COLO829 (cell line): Measurements from ENCODE around the gene B3GALT6.
"Not testable (repeated sequence)": the region's sequence is repeated elsewhere in the genome, so short reads cannot be mapped to it uniquely, and the experiment has no call there.

Experiments used
- DNase-seq: peaks from one replicate; pipeline ENCODE4 v3.0.0; 2012; ENCODE audit warnings: low spot score

Gene B3GALT6

DNA sequence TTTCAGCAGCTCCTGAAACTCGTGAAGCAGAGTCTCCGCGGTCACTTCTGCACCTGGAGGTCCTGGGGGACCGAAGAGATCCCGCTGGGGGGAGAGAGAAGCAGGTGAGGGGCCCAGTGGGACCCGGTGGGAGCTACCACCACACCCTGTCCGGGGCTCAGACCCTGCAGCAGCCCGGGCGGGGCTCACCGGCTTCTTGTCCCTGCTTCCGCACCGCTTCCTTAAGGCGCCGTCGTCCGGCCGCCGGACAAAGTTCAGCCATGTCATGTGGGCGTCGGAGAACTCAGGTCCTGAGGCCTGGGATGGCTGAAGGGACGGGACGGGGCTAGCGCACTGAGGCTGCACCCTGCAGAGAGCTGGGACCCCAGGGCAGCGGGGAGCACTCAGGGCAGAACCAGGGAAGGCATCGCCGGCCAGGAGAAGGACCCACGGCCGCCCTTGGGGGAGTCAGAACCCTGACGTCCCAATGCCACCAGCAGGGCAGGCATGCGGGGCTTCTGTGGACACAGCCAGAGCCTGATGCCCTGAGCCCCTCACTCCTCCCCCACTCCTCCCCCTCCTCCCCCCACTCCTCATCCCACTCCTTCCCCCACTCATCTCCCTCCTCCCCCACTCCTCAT is 12.3 kb downstream of the B3GALT6 start:
- no peak for DNase-seq

DNA sequence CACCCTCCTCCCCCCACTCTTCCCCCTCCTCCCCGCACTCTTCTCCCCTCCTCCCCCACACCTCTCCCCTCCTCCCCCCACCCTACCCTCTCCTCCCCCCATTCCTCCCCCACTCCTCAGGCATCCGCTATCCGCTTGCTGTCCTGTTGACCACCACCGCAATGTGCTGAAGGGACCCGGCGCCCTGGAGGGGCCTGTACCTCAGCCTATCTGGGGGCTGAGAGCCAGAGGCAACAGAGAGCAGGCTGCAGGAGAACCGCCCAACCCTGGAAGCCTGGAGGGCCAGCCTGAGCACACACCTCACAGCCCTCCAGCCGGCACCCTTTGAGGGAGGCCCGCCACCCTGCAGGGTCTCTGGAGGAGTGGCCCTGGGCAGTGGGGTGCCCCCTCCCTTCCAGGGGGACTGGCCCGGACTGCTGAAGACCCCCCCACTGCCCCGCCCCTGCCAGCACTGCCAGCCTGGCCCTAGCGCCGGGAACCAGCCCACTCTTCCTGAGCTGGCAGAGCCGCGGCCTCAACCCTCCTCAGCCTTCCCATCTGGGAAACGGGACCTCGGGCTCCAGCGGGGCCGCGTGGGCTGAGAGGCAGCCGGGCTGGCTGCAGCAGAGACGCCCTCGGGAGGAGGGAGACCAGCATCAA is 13.3 kb downstream of the B3GALT6 start:
- no peak for DNase-seq

DNA sequence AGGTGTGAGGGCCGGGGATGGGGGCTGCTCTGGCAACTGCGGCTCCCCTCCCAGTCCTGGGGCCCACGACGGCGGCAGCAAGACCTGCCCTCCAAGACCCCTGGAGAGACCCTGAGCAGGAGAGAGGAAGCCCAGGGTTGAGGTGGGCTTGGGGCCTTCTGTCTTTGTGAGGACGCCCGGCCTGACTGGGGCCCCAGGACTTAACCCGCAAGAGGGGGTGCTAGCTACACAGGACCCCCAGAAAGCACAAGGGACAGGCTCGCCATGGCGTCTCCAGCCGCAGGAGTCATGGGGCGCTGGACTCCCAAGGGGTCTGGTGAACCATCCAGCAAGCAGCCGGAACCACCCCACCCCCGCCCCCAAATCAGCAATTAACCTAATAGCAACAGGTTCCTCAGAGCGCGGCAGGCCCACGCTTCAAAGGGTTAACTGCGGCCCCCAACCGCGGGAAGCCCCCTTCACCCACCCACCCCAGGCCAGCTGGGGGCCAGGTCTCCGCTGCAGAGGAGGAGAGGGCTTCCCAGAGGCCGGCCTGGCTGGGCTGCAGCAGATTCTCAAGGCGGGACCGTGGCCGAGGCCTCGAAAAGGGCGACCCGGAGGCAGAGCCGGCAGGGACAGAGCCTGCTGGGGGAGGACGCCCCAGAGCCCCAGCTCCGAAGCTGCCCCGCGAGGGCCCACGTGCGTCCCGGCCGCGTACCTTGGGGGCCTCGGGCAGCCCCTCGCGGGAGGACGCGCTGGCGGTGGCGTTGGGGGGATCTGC is 14.0 kb downstream of the B3GALT6 start:
- DNase-seq = no peak

DNA sequence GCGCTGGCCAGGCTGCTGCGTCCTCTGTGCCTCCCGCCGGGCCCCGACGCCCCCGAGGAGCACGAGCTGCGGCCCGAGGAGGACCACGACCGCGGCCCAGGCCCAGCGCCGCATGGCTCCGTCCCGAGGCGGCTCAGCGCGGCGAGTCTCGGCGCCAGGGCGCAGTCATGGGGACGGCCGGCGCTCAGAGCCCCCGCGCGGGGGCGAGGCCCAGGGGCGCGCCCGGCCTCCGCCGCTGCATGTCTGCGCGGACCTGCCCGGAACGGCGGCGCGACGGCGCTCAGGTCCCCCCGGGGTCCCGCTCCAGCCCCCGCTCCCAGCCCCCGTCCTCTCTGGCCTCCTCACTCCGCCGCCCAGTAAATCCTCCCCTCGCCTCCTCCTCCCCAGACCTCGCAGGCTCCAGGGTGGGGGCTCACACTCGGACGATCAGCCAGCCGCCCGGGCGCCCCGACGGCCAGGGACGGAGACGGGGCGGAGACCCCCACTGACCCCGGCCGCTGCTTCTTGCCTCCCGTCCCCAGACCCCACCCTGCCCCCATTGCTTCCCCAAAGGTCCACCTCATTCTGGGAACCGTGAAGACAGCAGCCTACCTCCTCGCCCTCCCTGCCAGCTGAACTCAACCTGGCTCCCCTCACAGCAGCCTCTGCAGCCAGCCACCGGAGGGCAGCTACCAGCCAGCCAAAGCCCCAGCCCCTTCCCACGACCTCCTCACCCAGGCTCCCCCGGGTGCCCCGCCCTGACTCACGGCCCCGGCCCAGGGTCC is 14.7 kb downstream of the B3GALT6 start, which contains the start of gene C1QTNF12:
Gene C1QTNF12, minus strand, starts transcription at position 146 of the 764 bp plus-strand sequence. Its CDS starts 32 bp downstream, at position 114.
- no peak for DNase-seq

DNA sequence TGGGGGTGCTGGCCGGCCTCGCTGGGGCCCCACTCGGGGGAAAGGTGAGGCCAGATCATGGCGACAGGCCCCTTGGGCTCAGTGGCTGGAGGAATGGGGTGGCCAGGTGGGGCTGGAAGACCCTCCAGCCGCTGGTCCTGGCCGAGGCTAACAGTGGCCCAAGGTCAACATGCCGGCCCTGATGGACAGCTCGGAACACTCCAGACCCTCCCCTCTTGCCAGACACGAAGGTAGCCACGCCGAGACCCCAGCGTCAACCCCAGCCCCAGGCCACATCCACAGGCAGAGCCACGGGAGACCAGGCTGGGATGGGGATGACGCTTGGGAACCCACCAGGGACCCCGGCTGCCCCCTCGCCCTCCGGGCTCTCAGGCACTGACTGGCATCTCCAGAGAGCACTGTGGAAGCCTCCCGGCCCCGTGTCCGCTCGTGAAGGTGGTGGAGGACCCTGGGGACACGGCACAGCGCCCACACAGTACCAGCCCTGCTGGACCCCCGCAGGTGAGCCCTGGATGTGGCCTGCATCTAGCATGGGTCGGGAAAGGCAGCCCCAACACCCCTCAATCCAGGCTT is 15.4 kb downstream of the B3GALT6 start:
- DNase-seq = no peak

DNA sequence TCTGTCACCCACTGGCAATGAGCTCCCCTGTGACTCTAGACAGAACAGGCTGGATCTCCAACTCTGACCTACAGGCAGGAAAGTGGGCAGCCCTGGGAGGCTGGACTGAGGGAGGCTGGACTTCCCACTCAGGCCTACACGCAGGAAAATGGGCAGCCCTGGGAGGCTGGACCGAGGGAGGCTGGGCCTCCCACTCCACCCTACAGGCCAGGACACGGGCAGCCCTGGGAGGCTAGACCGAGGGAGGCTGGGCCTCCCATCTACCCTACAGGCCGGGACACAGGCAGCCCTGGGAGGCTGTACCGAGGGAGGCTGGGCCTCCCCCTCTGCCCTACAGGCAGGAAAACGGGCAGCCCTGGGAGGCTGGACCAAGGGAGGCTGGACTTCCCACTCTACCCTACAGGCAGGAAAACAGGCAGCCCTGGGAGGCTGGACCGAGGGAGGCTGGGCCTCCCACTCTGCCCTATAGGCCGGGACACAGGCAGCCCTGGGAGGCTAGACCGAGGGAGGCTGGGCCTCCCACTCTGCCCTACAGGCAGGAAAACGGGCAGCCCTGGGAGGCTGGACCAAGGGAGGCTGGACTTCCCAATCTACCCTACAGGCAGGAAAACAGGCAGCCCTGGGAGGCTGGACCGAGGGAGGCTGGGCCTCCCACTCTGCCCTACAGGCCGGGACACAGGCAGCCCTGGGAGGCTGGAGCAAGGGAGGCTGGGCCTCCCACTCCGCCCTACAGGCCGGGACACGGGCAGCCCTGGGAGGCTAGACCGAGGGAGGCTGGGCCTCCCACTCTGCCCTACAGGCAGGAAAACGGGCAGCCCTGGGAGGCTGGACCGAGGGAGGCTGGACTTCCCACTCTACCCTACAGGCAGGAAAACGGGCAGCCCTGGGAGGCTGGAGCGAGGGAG is 16.2 kb downstream of the B3GALT6 start:
- not testable (repeated sequence) for DNase-seq

DNA sequence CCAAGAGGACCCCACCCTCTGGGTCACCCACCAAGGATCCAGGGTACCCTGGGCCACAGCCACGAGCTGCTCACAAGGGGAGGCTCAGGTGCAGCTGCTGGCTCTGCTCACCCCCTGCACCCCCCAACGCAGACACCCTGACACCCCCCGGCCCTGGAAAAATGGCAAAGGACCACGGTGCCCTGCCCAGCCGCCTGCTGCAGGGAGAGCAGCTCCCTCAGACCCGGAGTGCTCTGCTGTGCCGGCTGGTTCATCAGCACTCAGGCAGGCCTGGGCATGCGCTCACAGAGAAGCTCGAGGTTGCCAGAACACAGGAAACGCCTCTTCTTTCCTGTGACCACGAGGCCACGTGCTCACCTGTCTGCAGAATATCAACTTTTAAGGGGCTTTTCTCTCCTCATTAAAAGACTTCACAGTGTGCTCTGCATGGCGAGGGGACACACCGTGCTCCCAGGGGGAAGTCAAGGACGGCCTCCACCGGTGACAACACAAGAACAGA is 18.8 kb downstream of the B3GALT6 start:
- no peak for DNase-seq

DNA sequence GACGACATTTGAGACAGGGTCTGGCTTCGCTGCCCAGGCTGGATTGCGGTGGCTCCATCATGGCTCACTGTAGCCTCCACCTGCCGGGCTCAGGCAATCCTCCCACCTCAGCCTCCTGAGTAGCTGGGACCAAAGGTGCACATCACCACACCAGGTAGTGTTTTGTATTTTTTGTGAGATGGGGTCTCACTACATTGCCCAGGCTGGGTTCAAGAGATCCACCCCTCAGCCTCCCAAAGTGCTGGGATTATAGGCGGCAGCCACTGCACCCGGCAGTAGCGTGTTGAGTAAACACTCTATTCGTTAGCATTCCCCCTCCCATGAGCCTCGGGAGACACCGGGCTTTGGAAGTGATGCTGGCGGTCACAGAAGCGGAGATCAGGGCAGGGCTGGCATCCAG is 21.3 kb downstream of the B3GALT6 start:
- no peak for DNase-seq

DNA sequence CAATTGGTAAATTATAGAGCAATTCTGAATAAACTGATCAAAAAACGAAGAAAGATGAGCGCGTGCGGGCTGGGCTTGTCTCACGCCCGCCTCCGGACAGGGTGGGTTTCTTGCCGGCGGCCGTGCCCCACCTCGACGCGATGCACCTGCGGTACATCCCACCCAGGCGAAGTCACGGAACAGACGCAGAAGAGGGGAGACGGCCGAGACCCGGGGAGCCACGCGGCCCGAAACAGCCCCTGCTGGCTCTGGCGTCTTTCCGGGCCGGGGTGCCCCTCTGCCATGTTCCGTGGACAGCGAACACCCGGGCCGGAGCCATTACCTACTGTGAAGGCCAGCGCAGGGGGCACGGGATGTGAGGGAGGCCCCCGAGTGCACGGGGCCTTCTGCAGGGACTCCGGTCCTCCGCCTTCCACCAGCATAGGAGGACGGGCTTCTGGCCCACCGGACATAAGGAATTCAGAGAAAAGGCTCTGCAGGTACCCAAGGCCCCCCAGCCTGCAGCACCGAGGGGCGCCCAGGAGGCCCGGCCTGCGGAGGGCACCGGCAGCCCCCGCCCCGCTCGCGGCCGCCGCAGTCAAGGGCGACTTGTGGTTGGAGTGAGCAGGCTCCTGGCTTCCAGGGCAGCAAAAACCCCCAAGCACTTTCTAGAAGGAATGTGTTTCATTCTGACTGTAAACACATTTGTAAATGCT is 22.1 kb downstream of the B3GALT6 start:
- DNase-seq = no peak

DNA sequence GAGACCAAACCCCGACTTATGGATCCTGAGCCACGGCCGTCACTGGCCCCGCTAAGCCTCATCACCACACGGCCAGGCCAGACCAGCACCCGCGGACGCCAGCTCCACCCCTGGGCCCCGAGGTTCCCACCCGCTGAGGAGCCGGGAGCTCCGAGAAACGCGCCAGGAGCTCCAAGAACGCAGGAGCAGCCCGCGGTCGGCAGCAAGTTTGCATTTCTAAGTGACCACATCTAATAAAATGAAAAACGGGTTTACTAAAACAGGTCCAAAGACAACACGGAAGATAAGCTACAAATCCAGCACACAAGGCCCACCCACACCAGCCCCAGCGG is 22.6 kb downstream of the B3GALT6 start:
- DNase-seq = no peak

DNA sequence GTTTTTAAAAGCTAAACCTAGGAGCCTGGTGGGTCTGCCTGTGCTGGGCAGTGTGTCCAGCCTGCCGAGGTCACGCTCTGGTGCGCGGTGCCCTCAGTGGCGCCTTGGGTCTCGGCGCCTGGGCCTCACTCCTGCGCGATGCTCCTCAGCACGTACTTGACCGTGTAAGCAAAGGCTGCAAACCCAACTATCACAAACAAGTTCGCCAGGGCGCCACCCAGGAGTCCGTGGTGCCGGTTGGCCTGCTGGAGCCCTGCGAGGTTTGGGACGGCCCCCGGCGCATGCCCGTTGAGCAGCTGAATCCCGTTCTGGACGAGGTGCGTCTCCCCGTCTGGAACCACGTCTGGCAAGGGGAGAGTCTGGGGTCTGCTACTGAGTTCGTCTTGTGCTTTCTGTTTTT is 23.0 kb downstream of the B3GALT6 start:
- no peak for DNase-seq

DNA sequence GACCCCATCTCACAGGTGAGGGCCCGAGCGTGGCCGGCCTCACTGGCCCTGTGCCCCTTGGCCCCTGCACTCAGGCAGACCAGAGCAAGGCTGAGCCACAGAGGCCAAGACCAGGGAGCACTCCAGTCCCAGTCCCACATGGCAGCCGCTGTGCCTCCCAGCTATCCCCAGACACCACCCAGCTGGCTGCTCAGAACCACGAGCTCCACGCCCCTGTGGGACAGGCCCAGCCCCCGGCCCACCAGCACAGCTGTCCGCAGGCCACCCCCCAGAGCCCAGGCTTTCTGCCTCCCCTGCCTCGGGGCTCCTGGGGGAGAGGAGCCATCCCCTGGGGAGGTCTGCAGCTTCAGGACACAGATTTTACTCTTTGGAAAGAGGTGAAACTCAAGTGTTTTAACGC is 23.6 kb downstream of the B3GALT6 start:
- no peak for DNase-seq

DNA sequence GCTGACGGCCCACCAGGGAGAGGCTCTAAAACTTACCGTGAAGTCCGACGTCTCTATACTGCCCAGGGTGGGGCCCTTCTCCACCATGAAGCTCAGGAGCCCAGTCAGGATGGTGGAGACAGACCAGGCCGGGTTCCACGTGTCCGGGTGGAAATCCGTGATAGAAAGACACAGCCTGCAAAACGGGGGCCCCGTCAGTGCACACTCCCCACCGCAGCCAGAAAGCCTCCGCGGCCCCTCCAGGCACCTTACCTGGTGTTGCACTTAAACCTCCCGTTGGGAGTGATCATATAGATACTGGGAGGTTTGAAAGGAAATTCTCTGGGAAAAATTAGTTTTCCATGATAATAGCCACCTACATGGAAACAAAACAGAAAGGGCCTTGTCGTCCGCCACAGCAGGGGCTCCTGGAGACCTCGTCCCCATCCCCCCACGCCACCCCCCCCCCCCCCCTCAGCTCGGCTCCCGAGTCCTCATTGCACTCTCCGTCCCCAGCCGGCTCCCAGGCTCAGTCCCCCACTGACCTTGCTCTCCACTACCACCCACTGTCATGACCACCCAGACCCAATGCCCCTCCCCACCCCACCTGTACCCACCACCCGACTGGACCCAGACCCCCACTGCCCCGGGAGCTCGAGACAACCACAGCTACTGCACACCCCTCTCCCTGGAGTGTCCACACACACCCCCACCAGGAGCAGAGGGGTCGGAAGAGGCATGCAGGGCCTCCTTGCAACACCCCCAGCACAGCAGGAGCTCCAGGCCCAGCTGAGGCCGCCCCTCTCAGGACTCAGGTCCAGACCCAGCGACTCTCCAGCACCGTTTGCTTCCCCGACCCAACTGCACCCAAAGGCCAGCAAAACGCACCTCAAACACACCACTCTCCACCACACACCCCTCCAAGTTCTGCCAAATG is 25.2 kb downstream of the B3GALT6 start:
- DNase-seq = no peak

DNA sequence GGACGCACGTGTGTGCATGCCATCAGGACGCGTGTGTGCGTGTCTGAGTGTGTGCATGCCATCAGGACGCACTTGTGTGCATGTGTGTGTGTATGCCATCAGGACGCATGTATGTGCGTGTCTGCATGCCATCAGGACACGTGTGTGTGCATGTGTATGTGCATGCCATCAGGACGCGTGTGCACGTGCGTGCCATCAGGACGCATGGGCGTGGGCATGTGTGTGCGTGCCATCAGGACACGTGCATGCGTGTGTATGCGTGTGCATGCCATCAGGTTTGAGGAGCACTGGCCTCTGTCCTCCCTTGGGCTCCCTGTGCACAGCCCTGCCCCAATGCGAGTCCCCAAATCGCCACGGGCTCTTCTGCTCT is 27.1 kb downstream of the B3GALT6 start:
- no peak for DNase-seq

DNA sequence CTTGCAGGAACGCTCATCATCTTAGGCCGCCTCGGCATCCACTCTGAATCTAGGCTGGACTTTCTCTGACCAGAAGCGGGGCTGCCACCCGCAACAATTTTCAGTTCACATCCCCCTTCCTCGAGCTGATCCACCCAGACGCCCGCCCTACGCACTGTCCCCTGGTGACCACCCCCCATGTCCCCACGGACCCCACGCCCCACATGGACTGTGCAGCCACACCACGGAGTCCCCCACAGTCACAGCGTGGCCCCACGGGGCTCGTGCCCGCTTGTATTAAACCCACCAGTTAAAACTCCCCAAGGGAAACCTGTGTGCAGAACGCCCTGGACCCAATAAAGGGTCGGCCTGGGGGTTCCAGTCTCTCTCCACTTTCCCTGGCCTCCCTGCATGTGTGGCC is 27.5 kb downstream of the B3GALT6 start:
- DNase-seq = no peak

DNA sequence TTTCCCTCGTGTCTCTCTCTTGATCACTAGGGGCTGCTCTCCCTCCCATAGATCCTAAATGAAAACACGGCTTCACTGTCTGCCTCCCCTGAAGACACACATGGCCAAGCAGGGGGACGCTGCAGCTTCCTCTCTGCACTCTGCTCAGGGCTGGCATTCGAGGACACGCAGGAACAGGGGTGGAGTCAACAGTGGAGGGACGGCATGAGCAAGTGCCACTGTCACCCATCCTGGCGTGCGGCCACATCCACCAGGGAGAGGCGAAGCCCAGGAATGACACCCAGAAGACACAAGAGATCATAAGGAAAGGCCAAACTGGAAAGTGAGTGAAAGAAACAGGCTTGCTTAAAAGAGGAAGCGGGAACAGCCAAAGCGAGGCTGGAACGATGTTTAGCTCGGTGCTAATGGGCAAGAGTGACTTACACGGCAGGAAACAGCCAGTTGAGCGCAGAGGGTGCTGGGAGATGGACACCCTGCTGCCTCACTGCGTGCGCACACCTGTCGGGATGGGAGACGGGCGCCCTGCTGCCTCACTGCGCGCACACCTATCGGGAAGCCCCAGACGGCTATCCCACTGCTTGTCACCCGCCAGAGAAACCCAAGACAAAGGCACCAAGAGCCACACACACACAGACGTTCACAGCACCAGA is 28.0 kb downstream of the B3GALT6 start:
- DNase-seq = no peak

DNA sequence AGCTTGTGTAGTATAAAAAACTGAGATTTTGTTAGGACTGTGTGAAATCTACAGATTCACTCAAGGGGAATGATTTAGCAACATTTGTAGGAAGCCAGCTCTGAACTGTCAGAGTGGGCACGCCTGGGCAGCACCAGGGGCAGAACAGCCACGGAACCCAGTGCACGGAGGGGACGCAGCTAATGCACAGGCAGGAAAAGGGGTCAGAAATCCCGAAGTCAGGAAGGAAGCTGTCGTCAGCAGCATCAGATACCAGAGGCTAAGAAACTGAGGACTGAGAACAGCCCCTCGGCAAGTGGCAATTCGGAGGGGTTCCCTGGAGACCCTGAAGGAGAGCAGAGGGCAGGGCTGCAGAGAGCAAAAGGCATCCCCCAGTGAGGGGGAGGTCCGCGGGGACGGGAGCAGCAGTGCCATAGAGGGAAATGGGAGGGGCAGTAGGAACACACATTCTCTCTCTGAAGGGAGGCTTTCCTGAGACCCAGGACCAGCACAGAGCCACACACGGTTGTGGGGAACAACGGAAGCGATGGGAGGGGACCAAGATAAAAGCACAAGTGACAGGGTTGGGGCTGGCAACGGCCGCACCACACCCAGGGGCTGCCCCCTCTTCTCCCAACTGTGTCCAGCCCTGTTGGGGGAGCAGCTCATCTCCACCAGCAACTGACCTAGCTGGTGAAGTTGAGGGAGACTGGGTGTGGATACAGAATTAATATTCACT is 29.0 kb downstream of the B3GALT6 start:
- no peak for DNase-seq

DNA sequence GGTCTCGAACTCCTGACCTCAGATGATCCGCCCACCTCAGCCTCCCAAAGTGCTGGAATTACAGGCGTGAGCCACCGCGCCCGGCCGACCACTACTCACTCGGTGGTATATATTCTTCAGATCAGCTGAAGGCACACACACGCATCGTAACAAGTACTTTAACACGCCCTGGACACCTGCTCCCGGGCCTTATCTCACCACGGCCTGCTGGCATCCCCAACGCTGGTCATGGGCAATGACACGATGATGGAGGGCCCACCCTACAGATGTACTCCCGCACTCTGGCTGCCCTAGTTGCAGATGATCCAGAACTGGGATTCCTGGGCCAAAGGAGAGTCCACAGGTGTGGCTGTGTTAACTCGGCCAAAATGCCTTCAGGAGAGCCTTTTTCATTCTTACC is 30.0 kb downstream of the B3GALT6 start:
- DNase-seq = no peak
